Hematopoietic multipotent progenitor cell treated with erythropoietin and hydrocortisone succinate and interleukin-3 and kit ligand, for 4 days (in vitro differentiated cells): Measurements from ENCODE around the gene HFE.
"Not testable (repeated sequence)": the region's sequence is repeated elsewhere in the genome, so short reads cannot be mapped to it uniquely, and the experiment has no call there.

Source experiments
- DNase-seq: peaks from one replicate; pipeline ENCODE4 v3.0.0-alpha.2; 2015

HFE gene

GRCh38 chr6:26087284-26088115 lies at the start of gene HFE:
Gene HFE, plus strand, starts transcription at chr6:26087429. Its CDS starts 12 bp downstream, at chr6:26087441.
- peak; percentile 58 for DNase-seq

- DNase-seq, result no peak
Observed at GRCh38 chr6:26041946-26042345, 45.3 kb upstream of the HFE start.

- DNase-seq, result peak; percentile 99
Observed at GRCh38 chr6:26043384-26044139, 43.7 kb upstream of the HFE start.

GRCh38 chr6:26044140-26045064 lies 42.8 kb upstream of the HFE start:
- DNase-seq, result peak; percentile 81

- DNase-seq, result peak; percentile 99
Observed at GRCh38 chr6:26045065-26045927, 41.9 kb upstream of the HFE start.

GRCh38 chr6:26045928-26046368 lies 41.3 kb upstream of the HFE start:
- peak; percentile 89 for DNase-seq

- not testable (repeated sequence) for DNase-seq
Observed at GRCh38 chr6:26047329-26047728, 39.9 kb upstream of the HFE start.

GRCh38 chr6:26048590-26048989 lies 38.6 kb upstream of the HFE start:
- DNase-seq, result no peak

GRCh38 chr6:26051665-26052310 lies 35.4 kb upstream of the HFE start:
- DNase-seq, result no peak

GRCh38 chr6:26052762-26053250 lies 34.4 kb upstream of the HFE start:
- DNase-seq, result not testable (repeated sequence)

GRCh38 chr6:26053992-26054780 lies 33.0 kb upstream of the HFE start:
- DNase-seq, result peak; percentile 65

- DNase-seq, result peak; percentile 98
Observed at GRCh38 chr6:26054781-26055718, 32.2 kb upstream of the HFE start.

- peak; percentile 95 for DNase-seq
Observed at GRCh38 chr6:26055719-26056582, 31.3 kb upstream of the HFE start.

GRCh38 chr6:26056583-26057350 lies 30.5 kb upstream of the HFE start:
- DNase-seq, result peak; percentile 88

- DNase-seq, result no peak
Observed at GRCh38 chr6:26057899-26058298, 29.3 kb upstream of the HFE start.

GRCh38 chr6:26058477-26059033 lies 28.7 kb upstream of the HFE start:
- DNase-seq, result not testable (repeated sequence)

- DNase-seq, result no peak
Observed at GRCh38 chr6:26059941-26060340, 27.3 kb upstream of the HFE start.
